RWPE2 (cell line): Measurements from ENCODE around the gene DES.
A peak's percentile ranks its signal among the peaks of the same experiment; 100 is the strongest.

ENCODE experiments used
- ATAC-seq: fragments of 200-7000 bp; cut with Tn5 transposase; 3 replicates; pipeline ENCODE4 v1.9.1; 2021; ENCODE audit warnings: low read depth
- DNase-seq: peaks from one replicate; pipeline ENCODE4 v3.0.0-alpha.2; 2020; ENCODE audit warnings: low spot score
- H3K27ac ChIP-seq: fragments of 450-650 bp; 2 replicates; pipeline ENCODE4 v1.5.1; 2017; ENCODE audit warnings: mild to moderate bottlenecking; ENCODE audit not compliant: poor library complexity, severe bottlenecking
- H3K27me3 ChIP-seq: fragments of 250-450 bp; sonication (Bioruptor Pico); 2 replicates; pipeline ENCODE4 v1.5.1; 2021; ENCODE audit warnings: mild to moderate bottlenecking, moderate library complexity; ENCODE audit not compliant: insufficient read depth, poor library complexity, severe bottlenecking
- H3K36me3 ChIP-seq: fragments of 250-450 bp; sonication (Bioruptor Pico); 2 replicates; pipeline ENCODE4 v1.5.1; 2020; ENCODE audit warnings: low read depth, mild to moderate bottlenecking, moderate library complexity
- H3K4me1 ChIP-seq: fragments of 250-450 bp; sonication (Bioruptor Pico); 2 replicates; pipeline ENCODE4 v1.5.1; 2021; ENCODE audit warnings: mild to moderate bottlenecking, moderate library complexity; ENCODE audit not compliant: insufficient read depth, poor library complexity, severe bottlenecking
- H3K4me3 ChIP-seq: fragments of 250-450 bp; sonication (Bioruptor Pico); 2 replicates; pipeline ENCODE4 v1.5.1; 2021; ENCODE audit warnings: mild to moderate bottlenecking, moderate library complexity; ENCODE audit not compliant: severe bottlenecking
- H3K9me3 ChIP-seq: fragments of 250-450 bp; sonication (Bioruptor Pico); 2 replicates; pipeline ENCODE4 v1.5.1; 2021; ENCODE audit warnings: mild to moderate bottlenecking, moderate library complexity; ENCODE audit not compliant: severe bottlenecking
- TF ChIP-seq, protein P1 (sequence below): fragments of 450-650 bp; IDR thresholded peaks from one replicate; pipeline ENCODE4 v1.5.1; 2017; ENCODE audit warnings: mild to moderate bottlenecking, moderate library complexity; ENCODE audit not compliant: poor library complexity, severe bottlenecking

The DES gene

DNA sequence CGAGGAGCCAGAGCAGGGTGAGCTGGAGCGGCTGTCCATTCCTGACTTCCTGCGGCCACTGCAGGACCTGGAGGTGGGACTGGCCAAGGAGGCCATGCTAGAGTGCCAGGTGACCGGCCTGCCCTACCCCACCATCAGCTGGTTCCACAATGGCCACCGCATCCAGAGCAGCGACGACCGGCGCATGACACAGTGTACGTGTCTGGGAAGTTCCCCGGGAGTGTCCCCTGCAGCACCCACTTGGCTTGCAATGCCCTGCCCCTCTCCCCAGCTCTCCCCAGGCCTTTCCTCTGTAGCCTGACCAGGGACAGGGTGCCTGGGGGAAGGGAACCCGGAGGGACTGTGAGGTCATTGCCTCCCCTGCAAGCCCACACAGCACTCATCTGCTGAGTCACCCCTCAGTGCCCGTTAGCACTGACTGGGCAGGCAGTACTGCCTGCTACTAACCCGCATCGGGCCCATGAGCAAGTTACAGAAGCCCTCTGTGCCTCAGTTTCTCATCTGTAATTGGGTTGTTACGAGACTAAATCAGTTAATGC, 51.1 kb downstream of the DES start:
- no peaks in the 10 kb centered on the region for H3K9me3 ChIP-seq
- DNase-seq (no peak), ATAC-seq (peak; percentile 77)
- TF ChIP-seq, protein P1, sequence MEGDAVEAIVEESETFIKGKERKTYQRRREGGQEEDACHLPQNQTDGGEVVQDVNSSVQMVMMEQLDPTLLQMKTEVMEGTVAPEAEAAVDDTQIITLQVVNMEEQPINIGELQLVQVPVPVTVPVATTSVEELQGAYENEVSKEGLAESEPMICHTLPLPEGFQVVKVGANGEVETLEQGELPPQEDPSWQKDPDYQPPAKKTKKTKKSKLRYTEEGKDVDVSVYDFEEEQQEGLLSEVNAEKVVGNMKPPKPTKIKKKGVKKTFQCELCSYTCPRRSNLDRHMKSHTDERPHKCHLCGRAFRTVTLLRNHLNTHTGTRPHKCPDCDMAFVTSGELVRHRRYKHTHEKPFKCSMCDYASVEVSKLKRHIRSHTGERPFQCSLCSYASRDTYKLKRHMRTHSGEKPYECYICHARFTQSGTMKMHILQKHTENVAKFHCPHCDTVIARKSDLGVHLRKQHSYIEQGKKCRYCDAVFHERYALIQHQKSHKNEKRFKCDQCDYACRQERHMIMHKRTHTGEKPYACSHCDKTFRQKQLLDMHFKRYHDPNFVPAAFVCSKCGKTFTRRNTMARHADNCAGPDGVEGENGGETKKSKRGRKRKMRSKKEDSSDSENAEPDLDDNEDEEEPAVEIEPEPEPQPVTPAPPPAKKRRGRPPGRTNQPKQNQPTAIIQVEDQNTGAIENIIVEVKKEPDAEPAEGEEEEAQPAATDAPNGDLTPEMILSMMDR: no peak
- no peak overlapping the region for H3K4me3 ChIP-seq
- peaks cover 17% of the 10 kb centered on the region for H3K4me1 ChIP-seq
- H3K27ac ChIP-seq: no peak overlapping the region
- H3K27me3 ChIP-seq: no peaks in the 10 kb centered on the region
- H3K36me3 ChIP-seq: no peaks in the 10 kb centered on the region

- TF ChIP-seq, protein P1: no peak
- ATAC-seq: no peak
- no peaks in the 10 kb centered on the region for H3K27me3 ChIP-seq
Observed at GRCh38 chr2:219470429-219470828, 52.3 kb downstream of the DES start.

DNA sequence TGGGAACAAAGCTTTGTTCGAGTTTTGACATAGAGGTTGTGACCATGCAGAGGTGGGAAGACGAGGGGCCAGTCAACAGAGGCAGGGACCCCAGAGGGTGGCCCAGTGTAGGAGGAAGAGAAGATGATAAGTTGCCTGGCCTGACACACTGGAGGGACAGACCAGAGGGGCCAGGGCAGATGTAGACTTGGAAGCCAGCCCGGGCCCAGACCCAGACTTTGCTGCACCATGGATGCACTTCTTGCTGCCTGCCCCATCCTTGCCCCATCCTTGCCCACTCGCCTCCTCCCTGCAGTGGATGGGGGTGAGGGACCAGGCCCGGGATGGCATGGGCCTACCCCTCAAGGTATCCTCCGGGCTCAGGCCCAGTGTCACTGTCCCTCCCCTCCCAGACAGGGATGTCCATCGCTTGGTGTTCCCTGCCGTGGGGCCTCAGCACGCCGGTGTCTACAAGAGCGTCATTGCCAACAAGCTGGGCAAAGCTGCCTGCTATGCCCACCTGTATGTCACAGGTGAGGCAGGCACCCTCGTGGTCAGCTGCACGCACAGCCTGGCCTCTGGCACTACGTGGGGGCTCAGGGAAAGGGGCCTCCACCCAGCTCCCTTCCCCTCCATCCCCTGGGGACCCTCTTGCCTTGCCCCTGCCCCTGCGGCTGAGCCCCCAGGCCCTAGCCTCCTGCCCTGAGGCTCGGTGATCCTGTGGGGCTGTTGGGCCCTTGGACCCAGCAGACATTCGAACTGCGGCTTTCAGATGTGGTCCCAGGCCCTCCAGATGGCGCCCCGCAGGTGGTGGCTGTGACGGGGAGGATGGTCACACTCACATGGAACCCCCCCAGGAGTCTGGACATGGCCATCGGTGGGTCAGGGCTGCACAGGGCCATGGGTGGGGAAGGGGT, 53.5 kb downstream of the DES start:
- peaks cover 12% of the 10 kb centered on the region for H3K4me1 ChIP-seq
- H3K4me3 ChIP-seq: no peak overlapping the region
- H3K9me3 ChIP-seq: no peaks in the 10 kb centered on the region
- H3K36me3 ChIP-seq: no peaks in the 10 kb centered on the region
- TF ChIP-seq, protein P1: no peak
- no peak for DNase-seq
- no peak overlapping the region for H3K27ac ChIP-seq
- H3K27me3 ChIP-seq: no peaks in the 10 kb centered on the region
- no peak for ATAC-seq

More at GRCh38 chr2:219470429-219470828, 52.3 kb downstream of the DES start:
- H3K4me3 ChIP-seq: no peak overlapping the region
- H3K36me3 ChIP-seq: no peaks in the 10 kb centered on the region
- no peaks in the 10 kb centered on the region for H3K9me3 ChIP-seq
- DNase-seq: no peak
- no peak overlapping the region for H3K27ac ChIP-seq
- H3K4me1 ChIP-seq: peaks cover 17% of the 10 kb centered on the region

- H3K9me3 ChIP-seq: no peaks in the 10 kb centered on the region
- H3K36me3 ChIP-seq: no peaks in the 10 kb centered on the region
- no peak for ATAC-seq
- TF ChIP-seq, protein P1: no peak
- no peaks in the 10 kb centered on the region for H3K27me3 ChIP-seq
- no peak for DNase-seq
- no peak overlapping the region for H3K27ac ChIP-seq
- H3K4me1 ChIP-seq: peaks cover 4% of the 10 kb centered on the region
- no peak overlapping the region for H3K4me3 ChIP-seq
Observed at GRCh38 chr2:219472629-219473187, 54.5 kb downstream of the DES start.
